H9 (cell line): ENCODE results near the gene LRRC55. TPM values are rescaled to one million over a fixed set of nuclear protein-coding genes. Genes with fewer than 3 reads are reported as not detected.

Experiments
- DNase-seq: peaks from one replicate; pipeline ENCODE4 v3.0.0-alpha.2; 2017
- H2AFZ ChIP-seq: one replicate; pipeline ENCODE4 v1.6.1; 2013; ENCODE audit warnings: mild to moderate bottlenecking, low read length, control low read depth, moderate library complexity
- H2AK5ac ChIP-seq: 2 replicates; pipeline ENCODE4 v1.6.1; 2013; ENCODE audit warnings: low read length, control low read depth, mixed read lengths; ENCODE audit not compliant: insufficient read length
- H2BK120ac ChIP-seq: one replicate; pipeline ENCODE4 v1.6.1; 2013; ENCODE audit warnings: low read depth, mild to moderate bottlenecking, low read length, control low read depth, inconsistent platforms; ENCODE audit not compliant: poor library complexity, severe bottlenecking
- H2BK12ac ChIP-seq: 2 replicates; pipeline ENCODE4 v1.6.1; 2013; ENCODE audit warnings: low read length, control low read depth, mixed read lengths, low read depth; ENCODE audit not compliant: insufficient read length
- H2BK15ac ChIP-seq: 2 replicates; pipeline ENCODE4 v1.6.1; 2013; ENCODE audit warnings: low read depth, low read length, control low read depth
- H2BK20ac ChIP-seq: one replicate; pipeline ENCODE4 v1.6.1; 2013; ENCODE audit warnings: low read depth, mild to moderate bottlenecking, low read length, control low read depth, inconsistent platforms; ENCODE audit not compliant: poor library complexity, severe bottlenecking
- H2BK5ac ChIP-seq: 2 replicates; pipeline ENCODE4 v1.6.1; 2013; ENCODE audit warnings: low read length, control low read depth, mixed read lengths; ENCODE audit not compliant: insufficient read length
- H3K14ac ChIP-seq: 2 replicates; pipeline ENCODE4 v1.6.1; 2013; ENCODE audit warnings: low read length, control low read depth; ENCODE audit not compliant: insufficient read depth
- H3K18ac ChIP-seq: 2 replicates; pipeline ENCODE4 v1.6.1; 2013; ENCODE audit warnings: low read depth, mild to moderate bottlenecking, mixed read lengths, low read length, control low read depth; ENCODE audit not compliant: insufficient read length
- H3K23ac ChIP-seq: 2 replicates; pipeline ENCODE4 v1.6.1; 2013; ENCODE audit warnings: low read length, control low read depth, mixed read lengths, low read depth; ENCODE audit not compliant: insufficient read length
- H3K23me2 ChIP-seq: 2 replicates; pipeline ENCODE4 v1.6.1; 2013; ENCODE audit warnings: low read depth, mild to moderate bottlenecking, mixed read lengths, low read length, control low read depth; ENCODE audit not compliant: insufficient read length, poor library complexity, severe bottlenecking
- H3K27ac ChIP-seq: 2 replicates; pipeline ENCODE4 v1.5.1; 2013; ENCODE audit warnings: low read length, control low read depth, mixed read lengths, low read depth; ENCODE audit not compliant: insufficient read length
- H3K27me3 ChIP-seq: 2 replicates; pipeline ENCODE4 v1.6.1; 2013; ENCODE audit warnings: low read length, control low read depth, inconsistent platforms; ENCODE audit not compliant: insufficient read depth
- H3K4ac ChIP-seq: 2 replicates; pipeline ENCODE4 v1.6.1; 2013; ENCODE audit warnings: low read depth, mild to moderate bottlenecking, control low read depth, inconsistent platforms, low read length, moderate library complexity
- H3K4me1 ChIP-seq: 2 replicates; pipeline ENCODE4 v1.6.1; 2013; ENCODE audit warnings: low read length, control low read depth, inconsistent platforms; ENCODE audit not compliant: insufficient read depth
- H3K4me2 ChIP-seq: 2 replicates; pipeline ENCODE4 v1.6.1; 2013; ENCODE audit warnings: low read length, control low read depth, mixed read lengths; ENCODE audit not compliant: insufficient read length, insufficient read depth
- H3K56ac ChIP-seq: 2 replicates; pipeline ENCODE4 v1.6.1; 2013; ENCODE audit warnings: low read depth, mild to moderate bottlenecking, mixed read lengths, low read length, control low read depth; ENCODE audit not compliant: insufficient read length
- H3K79me1 ChIP-seq: 2 replicates; pipeline ENCODE4 v1.6.1; 2013; ENCODE audit warnings: low read depth, mild to moderate bottlenecking, moderate library complexity, low read length, control low read depth, inconsistent platforms; ENCODE audit not compliant: insufficient read depth, poor library complexity, severe bottlenecking
- H3K79me2 ChIP-seq: 2 replicates; pipeline ENCODE4 v1.6.1; 2013; ENCODE audit warnings: low read length, control low read depth, inconsistent platforms; ENCODE audit not compliant: insufficient read depth
- H3K9ac ChIP-seq: 2 replicates; pipeline ENCODE4 v1.6.1; 2013; ENCODE audit warnings: low read length, control low read depth, mixed read lengths; ENCODE audit not compliant: insufficient read length; ENCODE audit errors: extremely low read depth
- H3K9me3 ChIP-seq: one replicate; pipeline ENCODE4 v1.6.1; 2013; ENCODE audit warnings: low read depth, low read length, inconsistent platforms; ENCODE audit not compliant: control insufficient read depth
- H3T11ph ChIP-seq: one replicate; pipeline ENCODE4 v1.6.1; 2013; ENCODE audit warnings: mild to moderate bottlenecking, low read length, control low read depth, inconsistent platforms
- H4K20me1 ChIP-seq: one replicate; pipeline ENCODE4 v1.6.1; 2013; ENCODE audit not compliant: control insufficient read depth, insufficient read length, insufficient read depth
- H4K5ac ChIP-seq: 2 replicates; pipeline ENCODE4 v1.6.1; 2013; ENCODE audit warnings: low read depth, mild to moderate bottlenecking, mixed read lengths, low read length, control low read depth; ENCODE audit not compliant: insufficient read length
- H4K8ac ChIP-seq: replicated peaks from 2 replicates; pipeline ENCODE4 v1.6.1; 2013; ENCODE audit warnings: low read length, control low read depth, mixed read lengths, low read depth; ENCODE audit not compliant: insufficient read length
- H4K91ac ChIP-seq: 2 replicates; pipeline ENCODE4 v1.6.1; 2013; ENCODE audit warnings: low read depth, mild to moderate bottlenecking, moderate library complexity, mixed read lengths, low read length, control low read depth; ENCODE audit not compliant: insufficient read length
- H3K27ac Mint-ChIP-seq, 3 experiments: 2 replicates in 2 of 3; 3 replicates in 1 of 3; pipeline ENCODE4 v1.8.0; 2020 to 2021; ENCODE audit warnings: mixed read lengths in 3 of 3, mild to moderate bottlenecking in 1 of 3, moderate library complexity in 1 of 3
- H3K27me3 Mint-ChIP-seq: 2 replicates; pipeline ENCODE4 v1.8.0; 2021; ENCODE audit warnings: low read depth, mild to moderate bottlenecking, moderate library complexity, mixed read lengths
- H3K36me3 Mint-ChIP-seq, 3 experiments: 2 replicates in 2 of 3; 3 replicates in 1 of 3; pipeline ENCODE4 v1.8.0; 2020 to 2021; ENCODE audit warnings: low read depth in 3 of 3, mixed read lengths in 3 of 3; ENCODE audit not compliant: insufficient read depth in 1 of 3
- H3K4me1 Mint-ChIP-seq, 2 experiments: 2 replicates each; pipeline ENCODE4 v1.8.0; 2020; ENCODE audit warnings: mixed read lengths in 2 of 2
- H3K4me3 Mint-ChIP-seq, 2 experiments: 2 replicates in 1 of 2; 3 replicates in 1 of 2; pipeline ENCODE4 v1.8.0; 2020 to 2021; ENCODE audit warnings: mild to moderate bottlenecking in 2 of 2, mixed read lengths in 2 of 2, moderate library complexity in 1 of 2
- H3K9me3 Mint-ChIP-seq, 2 experiments: 2 replicates in 1 of 2; 3 replicates in 1 of 2; pipeline ENCODE4 v1.8.0; 2020; ENCODE audit warnings: mild to moderate bottlenecking in 2 of 2, mixed read lengths in 2 of 2, moderate library complexity in 1 of 2
- CTCF ChIP-seq: fragments of 200-600 bp; sonication (generic); conservative IDR thresholded peaks from 3 replicates; pipeline ENCODE4 v1.8.0; 2021; ENCODE audit warnings: antibody characterized with exemption, mild to moderate bottlenecking
- WGBS: extraction: QIAGEN DNeasy Blood & Tissue Kit; methylation state at CpG from one replicate; pipeline ENCODE4 v1.1.7; 2013; ENCODE audit warnings: missing lambda C conversion rate, low lambda C conversion rate, mixed read lengths; ENCODE audit not compliant: insufficient read length; ENCODE audit errors: extremely low coverage; 5-methylcytosine and 5-hydroxymethylcytosine counted together
- total RNA-seq: library from RNA; stranded (reverse); gene quantifications from 2 replicates; pipeline ENCODE4 v1.2.1, GENCODE V29; 2021

The LRRC55 gene
- total RNA-seq, 1 experiment from 2014 or later, result 1.0 TPM

GRCh38 chr11:57207168-57207567, 25.4 kb downstream of the LRRC55 start:
- H4K5ac ChIP-seq, result no peak overlapping the region
- H3K4me2 ChIP-seq, result no peak overlapping the region
- no peak for DNase-seq
- no peak overlapping the region for H3K4ac ChIP-seq
- H4K20me1 ChIP-seq, result no peaks in the 10 kb centered on the region
- no peak overlapping the region for H2BK5ac ChIP-seq
- no peak overlapping the region for H4K8ac ChIP-seq
- no peaks in the 10 kb centered on the region for H3K79me2 ChIP-seq
- Mint-ChIP-seq H3K4me1 (peaks cover 44 to 48% of the 10 kb centered on the region in 2 experiments), H3K27ac (peak overlapping the region in 1 of 3 experiments; percentile 16; a peak in 1 of 7 replicates), H3K27me3 (no peaks in the 10 kb centered on the region), H3K4me3 (0 out of 5 replicates have a peak overlapping the region, but pooled peaks of 1 of the 2 experiments have one; percentile 41), H3K9me3 (no peaks in the 10 kb centered on the region; a peak in 1 of 5 replicates), H3K36me3 (peaks cover 0 to 2% (median 0%) of the 10 kb centered on the region in 3 experiments; a peak in 2 of 7 replicates)
- H3K18ac ChIP-seq, result no peak overlapping the region
- no peak overlapping the region for H4K91ac ChIP-seq
- H2BK12ac ChIP-seq, result no peak overlapping the region
- H3K27ac ChIP-seq, result no peak overlapping the region
- H3K23me2 ChIP-seq, result peaks cover 2% of the 10 kb centered on the region
- no peak overlapping the region for H3K23ac ChIP-seq
- no peaks in the 10 kb centered on the region for H3K27me3 ChIP-seq
- H3K14ac ChIP-seq, result no peak overlapping the region; the same call in 1 of the 2 replicates
- H2AK5ac ChIP-seq, result no peak overlapping the region
- WGBS, result no CpG with 5 or more reads among the region's 6 CpGs
- no peak overlapping the region for H2AFZ ChIP-seq
- H2BK20ac ChIP-seq, result no peak overlapping the region
- no peaks in the 10 kb centered on the region for H3K9me3 ChIP-seq
- no peak for TF ChIP-seq CTCF
- H3K79me1 ChIP-seq, result no peaks in the 10 kb centered on the region
- no peak overlapping the region for H3K9ac ChIP-seq
- H3K56ac ChIP-seq, result no peak overlapping the region
- H3K4me1 ChIP-seq, result peaks cover 19% of the 10 kb centered on the region; the same call in 1 of the 2 replicates
- no peak overlapping the region for H2BK15ac ChIP-seq
- no peak overlapping the region for H2BK120ac ChIP-seq
- no peak overlapping the region for H3T11ph ChIP-seq
